HG02571 (cell line): ENCODE data around the gene PCYT2.

Experiments used
- ATAC-seq: cut with Tn5 transposase; IDR thresholded peaks from one replicate; pipeline ENCODE4 v1.9.1; 2021; ENCODE audit warnings: mild to moderate bottlenecking, moderate library complexity; ENCODE audit not compliant: unreplicated experiment

The PCYT2 gene

GRCh38 chr17:81944858-81945257, 33.7 kb upstream of the PCYT2 start:
- no peak for ATAC-seq

GRCh38 chr17:81942167-81942553, 31.0 kb upstream of the PCYT2 start:
- no peak for ATAC-seq

- no peak for ATAC-seq
Measured at GRCh38 chr17:81941484-81942166, 30.4 kb upstream of the PCYT2 start.

GRCh38 chr17:81940538-81941483, 29.6 kb upstream of the PCYT2 start:
- ATAC-seq: no peak

GRCh38 chr17:81939881-81940385, 28.7 kb upstream of the PCYT2 start:
- ATAC-seq: no peak

GRCh38 chr17:81939218-81939617, 28.0 kb upstream of the PCYT2 start:
- no peak for ATAC-seq

GRCh38 chr17:81935709-81936084, 24.5 kb upstream of the PCYT2 start:
- ATAC-seq: no peak

GRCh38 chr17:81934850-81935708, 23.9 kb upstream of the PCYT2 start:
- ATAC-seq: no peak

- ATAC-seq: no peak
Measured at GRCh38 chr17:81934098-81934757, 23.0 kb upstream of the PCYT2 start.

GRCh38 chr17:81933178-81933699, 22.0 kb upstream of the PCYT2 start:
- no peak for ATAC-seq

GRCh38 chr17:81932333-81932983, 21.3 kb upstream of the PCYT2 start:
- no peak for ATAC-seq

GRCh38 chr17:81931557-81932332, 20.5 kb upstream of the PCYT2 start:
- ATAC-seq: no peak

GRCh38 chr17:81931189-81931556, 20.0 kb upstream of the PCYT2 start:
- ATAC-seq: no peak

- ATAC-seq: no peak
Measured at GRCh38 chr17:81930142-81931125, 19.2 kb upstream of the PCYT2 start.

- no peak for ATAC-seq
Measured at GRCh38 chr17:81929253-81930141, 18.3 kb upstream of the PCYT2 start.

GRCh38 chr17:81928544-81929252, 17.5 kb upstream of the PCYT2 start:
- ATAC-seq: no peak
